ENCODE data around the gene PTGIR. TPM values are rescaled to one million over a fixed set of nuclear protein-coding genes. Genes with fewer than 3 reads are reported as not detected.

The PTGIR gene
- total RNA-seq, 4 donors from 2014 or later: 0.94 to 2.9 (median 2.3) TPM

GRCh38 chr19:46602392-46603194 lies 22.3 kb downstream of the PTGIR start:
- TF ChIP-seq CTCF (IDR thresholded peaks at IDR 0.05; ENCODE audit: low read depth): no peak

GRCh38 chr19:46601318-46602224 lies 23.3 kb downstream of the PTGIR start, which contains the start of gene CALM3:
Gene CALM3 (plus strand): TSS chr19:46601330. CDS start chr19:46601435, 105 bp downstream.
- no peak for TF ChIP-seq CTCF (IDR thresholded peaks at IDR 0.05; ENCODE audit: low read depth)

DNA sequence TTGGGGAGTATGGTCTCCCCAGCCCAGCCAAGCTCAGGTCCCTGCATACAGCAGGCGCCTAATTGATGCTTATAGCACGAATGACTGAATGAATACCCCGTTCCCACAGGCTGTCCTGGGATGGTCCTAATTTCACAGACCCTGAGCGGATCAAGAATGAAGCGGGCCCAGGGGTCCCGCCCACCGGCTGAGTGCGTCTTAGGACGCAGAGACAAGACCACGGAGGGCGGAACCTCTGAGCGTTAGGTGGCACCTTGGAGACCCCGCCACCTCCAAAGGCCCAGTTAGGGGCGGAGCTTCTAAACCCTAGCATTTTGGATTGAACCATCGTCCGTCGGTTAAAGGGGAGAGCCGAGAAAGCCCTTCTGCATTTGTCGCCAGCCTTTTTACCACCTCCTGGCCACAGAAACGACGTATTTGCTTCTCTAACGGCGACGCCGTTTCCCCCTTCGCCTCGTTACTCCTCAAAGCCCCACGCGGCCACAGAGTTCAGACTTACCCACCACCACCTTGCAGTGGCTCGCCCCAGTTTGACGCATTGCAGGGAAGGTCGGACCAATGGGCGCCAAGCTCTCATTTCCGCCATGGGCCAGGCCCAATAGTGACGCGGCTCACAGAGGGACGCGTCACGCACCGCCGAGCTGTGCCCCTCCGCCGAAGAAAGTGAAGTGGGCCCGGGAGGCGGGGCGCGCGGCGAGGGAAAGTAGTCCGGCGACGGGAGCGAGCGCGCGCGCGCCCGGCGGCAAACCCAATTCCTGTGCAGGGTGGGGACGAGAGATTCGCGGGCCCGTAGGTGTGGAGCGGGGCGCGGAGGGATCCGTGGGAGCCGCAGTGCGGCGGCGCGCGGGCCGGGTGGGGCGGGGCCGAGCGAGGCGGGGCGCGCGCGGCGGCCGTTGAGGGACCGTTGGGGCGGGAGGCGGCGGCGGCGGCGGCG lies 24.2 kb downstream of the PTGIR start:
- TF ChIP-seq CTCF (IDR thresholded peaks at IDR 0.05; ENCODE audit: low read depth): no peak

- TF ChIP-seq CTCF (IDR thresholded peaks at IDR 0.05; ENCODE audit: low read depth): no peak
These were observed 25.0 kb downstream of the PTGIR start for GRCh38 chr19:46599716-46600373.

- no peak for TF ChIP-seq CTCF (IDR thresholded peaks at IDR 0.05; ENCODE audit: low read depth)
These were observed 26.4 kb downstream of the PTGIR start for GRCh38 chr19:46598372-46598917.

GRCh38 chr19:46596008-46596407 lies 28.9 kb downstream of the PTGIR start:
- TF ChIP-seq CTCF (IDR thresholded peaks at IDR 0.05; ENCODE audit: low read depth): no peak

Measured in subcutaneous adipose tissue (tissue), 4 donors.